GM18858 (cell line): ENCODE measurements around the gene TTF2.
A peak's percentile ranks its signal among the peaks of the same experiment; 100 is the strongest.

Experiments
- ATAC-seq: cut with Tn5 transposase; IDR thresholded peaks from one replicate; pipeline ENCODE4 v1.9.1; 2021; ENCODE audit not compliant: unreplicated experiment

Gene TTF2

GRCh38 chr1:117045644-117046043, 14.5 kb upstream of the TTF2 start:
- ATAC-seq: no peak

GRCh38 chr1:117046781-117047180, 13.3 kb upstream of the TTF2 start:
- no peak for ATAC-seq

- no peak for ATAC-seq
Measured at GRCh38 chr1:117047271-117047670, 12.9 kb upstream of the TTF2 start.

- ATAC-seq: no peak
Measured at GRCh38 chr1:117049857-117050256, 10.3 kb upstream of the TTF2 start.

GRCh38 chr1:117051224-117052064, 8.7 kb upstream of the TTF2 start:
- ATAC-seq: peak; percentile 66

GRCh38 chr1:117054068-117054467, 6.1 kb upstream of the TTF2 start:
- ATAC-seq: no peak

GRCh38 chr1:117058810-117059209, 1.3 kb upstream of the TTF2 start:
- ATAC-seq: no peak

- ATAC-seq: no peak
Measured at GRCh38 chr1:117059334-117059677, 820 bp upstream of the TTF2 start.

- ATAC-seq: no peak
Measured at GRCh38 chr1:117060441-117061317, 553 bp downstream of the TTF2 start.

GRCh38 chr1:117061986-117062415, 1.9 kb downstream of the TTF2 start:
- ATAC-seq: peak; percentile 32

GRCh38 chr1:117066367-117066766, 6.2 kb downstream of the TTF2 start:
- ATAC-seq: no peak

GRCh38 chr1:117067533-117068370, 7.6 kb downstream of the TTF2 start:
- peak; percentile 51 for ATAC-seq

- no peak for ATAC-seq
Measured at GRCh38 chr1:117068580-117068979, 8.5 kb downstream of the TTF2 start.

GRCh38 chr1:117069220-117069844, 9.2 kb downstream of the TTF2 start:
- ATAC-seq: no peak

- ATAC-seq: peak; percentile 40
Measured at GRCh38 chr1:117070124-117070523, 10.0 kb downstream of the TTF2 start.

GRCh38 chr1:117076648-117077047, 16.5 kb downstream of the TTF2 start:
- no peak for ATAC-seq

GRCh38 chr1:117077267-117077666, 17.1 kb downstream of the TTF2 start:
- ATAC-seq: no peak

- ATAC-seq: no peak
Measured at GRCh38 chr1:117079737-117080136, 19.6 kb downstream of the TTF2 start.

- no peak for ATAC-seq
Measured at GRCh38 chr1:117084231-117084630, 24.1 kb downstream of the TTF2 start.

GRCh38 chr1:117087686-117088085, 27.6 kb downstream of the TTF2 start:
- no peak for ATAC-seq

- ATAC-seq: no peak
Measured at GRCh38 chr1:117089996-117090395, 29.9 kb downstream of the TTF2 start.
